OCI-LY1 (cell line): Measurements from ENCODE around the gene PIK3R1.

Source experiments
- H2AFZ ChIP-seq: fragments of 200-600 bp; sonication (generic), shearing (Covaris generic); 2 replicates; pipeline ENCODE4 v1.6.0; 2014; ENCODE audit warnings: antibody characterized with exemption, mild to moderate bottlenecking, low read length
- H3F3A ChIP-seq: fragments of 200-600 bp; sonication (generic), shearing (Covaris generic); 2 replicates; pipeline ENCODE4 v1.6.0; 2014; ENCODE audit warnings: mild to moderate bottlenecking, antibody characterized with exemption, low read length, moderate library complexity; ENCODE audit not compliant: insufficient read depth
- H3K27ac ChIP-seq: fragments of 200-600 bp; sonication (generic); 2 replicates; pipeline ENCODE4 v1.5.1; 2014; ENCODE audit warnings: low read length, mixed run types, mild to moderate bottlenecking, low read depth; ENCODE audit not compliant: poor library complexity, severe bottlenecking
- H3K27me3 ChIP-seq: fragments of 200-600 bp; sonication (generic); 2 replicates; pipeline ENCODE4 v1.6.0; 2014; ENCODE audit warnings: antibody characterized with exemption, mild to moderate bottlenecking, low read length, moderate library complexity; ENCODE audit not compliant: insufficient read depth
- H3K36me3 ChIP-seq: fragments of 200-600 bp; sonication (generic); 2 replicates; pipeline ENCODE4 v1.6.1; 2014; ENCODE audit warnings: mild to moderate bottlenecking, antibody characterized with exemption, low read length, moderate library complexity, mixed read lengths; ENCODE audit not compliant: insufficient read depth
- H3K4me1 ChIP-seq: fragments of 200-600 bp; sonication (generic); 2 replicates; pipeline ENCODE4 v1.5.1; 2014; ENCODE audit warnings: mild to moderate bottlenecking, low read length, moderate library complexity; ENCODE audit not compliant: insufficient read depth, severe bottlenecking
- H3K4me2 ChIP-seq: fragments of 200-600 bp; sonication (generic), shearing (Covaris generic); 2 replicates; pipeline ENCODE4 v1.6.1; 2014; ENCODE audit warnings: low read length
- H3K4me3 ChIP-seq: fragments of 200-600 bp; sonication (generic); 2 replicates; pipeline ENCODE4 v1.5.1; 2014; ENCODE audit warnings: low read length, low read depth, mild to moderate bottlenecking, mixed read lengths; ENCODE audit not compliant: poor library complexity, severe bottlenecking
- H3K79me2 ChIP-seq: fragments of 200-600 bp; shearing (Covaris generic); 2 replicates; pipeline ENCODE4 v1.6.1; 2016; ENCODE audit warnings: mixed run types, low read length, mixed read lengths; ENCODE audit not compliant: insufficient read depth
- H3K9ac ChIP-seq: fragments of 200-600 bp; sonication (generic), shearing (Covaris generic); 2 replicates; pipeline ENCODE4 v1.6.1; 2014; ENCODE audit warnings: mild to moderate bottlenecking, low read length, mixed read lengths
- H3K9me2 ChIP-seq: fragments of 200-600 bp; sonication (generic), shearing (Covaris generic); 2 replicates; pipeline ENCODE4 v1.6.1; 2014; ENCODE audit warnings: low read depth, mild to moderate bottlenecking, low read length, mixed read lengths
- H3K9me3 ChIP-seq: fragments of 200-600 bp; shearing (Covaris generic); 2 replicates; pipeline ENCODE4 v1.6.1; 2014; ENCODE audit warnings: low read length, mixed read lengths
- H4K20me1 ChIP-seq: fragments of 200-600 bp; sonication (generic), shearing (Covaris generic); 2 replicates; pipeline ENCODE4 v1.6.0; 2016; ENCODE audit warnings: mild to moderate bottlenecking, low read length; ENCODE audit not compliant: insufficient read depth
- CTCF ChIP-seq: fragments of 200-600 bp; sonication (generic), shearing (Covaris generic); IDR thresholded peaks from 2 replicates; pipeline ENCODE4 v1.5.1; 2017; ENCODE audit warnings: mild to moderate bottlenecking, antibody characterized with exemption, low read length, moderate library complexity, mixed read lengths
- EZH2 ChIP-seq: fragments of 200-600 bp; sonication (generic), shearing (Covaris generic); IDR thresholded peaks from 2 replicates; pipeline ENCODE4 v1.8.0; 2017; ENCODE audit warnings: borderline replicate concordance, mixed run types, mild to moderate bottlenecking, antibody characterized with exemption, low read length, moderate library complexity, mixed read lengths

The PIK3R1 gene

GRCh38 chr5:68260467-68260866, 44.9 kb downstream of the PIK3R1 start:
- H3F3A ChIP-seq, result peaks cover 6% of the 10 kb centered on the region; the same call in 1 of the 2 replicates
- H3K9me2 ChIP-seq, result no peaks in the 10 kb centered on the region
- no peak overlapping the region for H2AFZ ChIP-seq
- H3K27me3 ChIP-seq, result no peaks in the 10 kb centered on the region
- H3K9me3 ChIP-seq, result no peaks in the 10 kb centered on the region
- no peak overlapping the region for H3K4me3 ChIP-seq
- H3K9ac ChIP-seq, result no peak overlapping the region
- TF ChIP-seq CTCF (no peak), EZH2 (no peak)
- no peak overlapping the region for H3K4me2 ChIP-seq
- H4K20me1 ChIP-seq, result no peaks in the 10 kb centered on the region
- H3K4me1 ChIP-seq, result peaks cover 4% of the 10 kb centered on the region
- no peak overlapping the region for H3K27ac ChIP-seq
- H3K36me3 ChIP-seq, result no peaks in the 10 kb centered on the region
- H3K79me2 ChIP-seq, result peaks cover 4% of the 10 kb centered on the region; the same call in 1 of the 2 replicates

GRCh38 chr5:68261169-68261568, 45.6 kb downstream of the PIK3R1 start:
- H3K27ac ChIP-seq, result no peak overlapping the region
- no peak overlapping the region for H2AFZ ChIP-seq
- no peaks in the 10 kb centered on the region for H3K36me3 ChIP-seq
- H3F3A ChIP-seq, result peaks cover 6% of the 10 kb centered on the region; the same call in 1 of the 2 replicates
- H3K9ac ChIP-seq, result no peak overlapping the region
- no peak overlapping the region for H3K4me3 ChIP-seq
- no peaks in the 10 kb centered on the region for H3K27me3 ChIP-seq
- H3K79me2 ChIP-seq, result no peaks in the 10 kb centered on the region; the same call in 1 of the 2 replicates
- no peaks in the 10 kb centered on the region; the same call in 1 of the 2 replicates for H4K20me1 ChIP-seq
- peaks cover 6% of the 10 kb centered on the region for H3K4me1 ChIP-seq
- no peak for TF ChIP-seq CTCF
- TF ChIP-seq EZH2, result no peak
- no peak overlapping the region for H3K4me2 ChIP-seq
- no peaks in the 10 kb centered on the region for H3K9me2 ChIP-seq
- H3K9me3 ChIP-seq, result no peaks in the 10 kb centered on the region

- Histone ChIP-seq H3K9me3 (no peaks in the 10 kb centered on the region), H4K20me1 (no peaks in the 10 kb centered on the region; the same call in 1 of the 2 replicates), H3K4me3 (no peak overlapping the region), H3K4me2 (no peak overlapping the region), H3K27ac (no peak overlapping the region), H3K79me2 (no peaks in the 10 kb centered on the region; the same call in 1 of the 2 replicates), H2AFZ (no peak overlapping the region), H3K27me3 (no peaks in the 10 kb centered on the region), H3K4me1 (peaks cover 9% of the 10 kb centered on the region), H3K9ac (no peak overlapping the region), H3K9me2 (no peaks in the 10 kb centered on the region), H3K36me3 (no peaks in the 10 kb centered on the region), H3F3A (peaks cover 6% of the 10 kb centered on the region; the same call in 1 of the 2 replicates)
- TF ChIP-seq CTCF, result peak; percentile 32; the same call in 1 of the 2 replicates
- TF ChIP-seq EZH2, result no peak
These were observed 46.1 kb downstream of the PIK3R1 start for GRCh38 chr5:68261569-68262065.
